Activated CD4-positive, alpha-beta T cell treated with anti-CD3 and anti-CD28 coated beads, Interleukin-2, amount 50 U/mL, for 1 hour (primary cell): ENCODE data around the gene BCL2L11.

Experiments used
- DNase-seq: peaks from one replicate; pipeline ENCODE4 v3.0.0-alpha.2; 2020

BCL2L11 gene

GRCh38 chr2:111171337-111171930, 50.7 kb downstream of the BCL2L11 start:
- DNase-seq: no peak

GRCh38 chr2:111172666-111173065, 52.0 kb downstream of the BCL2L11 start:
- no peak for DNase-seq

GRCh38 chr2:111173338-111173737, 52.6 kb downstream of the BCL2L11 start:
- no peak for DNase-seq

GRCh38 chr2:111173856-111174255, 53.1 kb downstream of the BCL2L11 start:
- DNase-seq: no peak

- DNase-seq: no peak
These were observed 54.9 kb downstream of the BCL2L11 start for GRCh38 chr2:111175615-111176014.

- DNase-seq: no peak
These were observed 55.7 kb downstream of the BCL2L11 start for GRCh38 chr2:111176388-111176787.

GRCh38 chr2:111176867-111177266, 56.2 kb downstream of the BCL2L11 start:
- DNase-seq: no peak

- DNase-seq: no peak
These were observed 57.6 kb downstream of the BCL2L11 start for GRCh38 chr2:111178296-111178695.

GRCh38 chr2:111178730-111179405, 58.2 kb downstream of the BCL2L11 start:
- DNase-seq: no peak

GRCh38 chr2:111182121-111182520, 61.4 kb downstream of the BCL2L11 start:
- no peak for DNase-seq

- DNase-seq: no peak
These were observed 62.0 kb downstream of the BCL2L11 start for GRCh38 chr2:111182740-111183139.

GRCh38 chr2:111184725-111185310, 64.1 kb downstream of the BCL2L11 start:
- no peak for DNase-seq

- DNase-seq: no peak
These were observed 64.8 kb downstream of the BCL2L11 start for GRCh38 chr2:111185361-111186022.

- no peak for DNase-seq
These were observed 65.5 kb downstream of the BCL2L11 start for GRCh38 chr2:111186121-111186715.

GRCh38 chr2:111186933-111187332, 66.2 kb downstream of the BCL2L11 start:
- no peak for DNase-seq

GRCh38 chr2:111188681-111189080, 68.0 kb downstream of the BCL2L11 start:
- no peak for DNase-seq

GRCh38 chr2:111189106-111189505, 68.4 kb downstream of the BCL2L11 start:
- no peak for DNase-seq

GRCh38 chr2:111190816-111191540, 70.3 kb downstream of the BCL2L11 start:
- DNase-seq: no peak

- DNase-seq: no peak
These were observed 71.2 kb downstream of the BCL2L11 start for GRCh38 chr2:111191877-111192276.

GRCh38 chr2:111192776-111193368, 72.2 kb downstream of the BCL2L11 start:
- no peak for DNase-seq

- no peak for DNase-seq
These were observed 74.3 kb downstream of the BCL2L11 start for GRCh38 chr2:111194835-111195621.

GRCh38 chr2:111196435-111196834, 75.7 kb downstream of the BCL2L11 start:
- no peak for DNase-seq
